GM15510 (cell line): ENCODE measurements around the gene LRRC61.

Source experiments
- POLR2A ChIP-seq: IDR thresholded peaks from 3 replicates; pipeline ENCODE4 v1.6.1; 2011; ENCODE audit warnings: borderline replicate concordance; ENCODE audit not compliant: insufficient read length; ENCODE audit errors: extremely low read depth

The LRRC61 gene

DNA sequence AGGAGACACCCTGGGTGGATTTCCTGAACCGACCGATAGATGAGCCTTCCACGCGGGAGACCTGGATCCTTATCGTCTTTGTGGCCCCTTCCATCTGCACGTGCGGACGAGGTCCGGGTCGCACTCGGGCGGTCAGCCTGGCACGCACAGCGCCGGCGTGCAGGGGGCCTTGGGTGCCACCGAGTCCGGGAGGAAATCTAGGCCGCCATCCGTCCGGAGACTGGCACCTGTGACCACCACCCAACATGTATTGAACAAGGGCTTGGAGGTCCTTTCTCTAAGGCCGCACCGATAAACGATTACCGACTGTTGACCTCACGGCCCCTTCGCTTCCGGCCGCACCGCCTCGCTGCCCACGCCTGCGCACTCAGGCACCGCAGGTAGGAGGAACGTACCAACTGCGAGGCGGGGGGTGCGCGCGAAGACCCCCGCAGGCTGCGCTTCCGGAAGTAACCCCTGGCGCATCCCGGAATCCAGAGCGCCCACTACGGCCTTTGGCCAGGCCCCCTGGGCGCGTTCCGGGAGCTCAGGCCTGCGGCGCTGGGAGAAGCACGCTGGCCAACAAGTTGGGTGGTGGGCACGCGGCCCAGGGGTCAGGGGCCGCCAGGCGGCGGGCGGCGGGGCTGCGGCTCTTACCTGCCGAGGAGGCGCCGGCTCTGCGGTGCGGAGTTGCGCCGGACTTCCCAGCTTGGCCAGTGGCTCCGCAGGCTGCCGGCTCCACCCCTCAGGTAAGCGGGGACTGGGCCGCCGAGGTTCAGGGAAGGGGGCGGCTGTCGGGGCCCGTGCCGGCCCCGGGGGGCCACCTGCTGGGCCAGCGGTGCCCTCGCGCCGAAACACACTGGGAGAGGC lies at the start of gene LRRC61, which contains the start of gene ACTR3C:
Gene LRRC61 (plus strand): TSS at position 523 of the 849 bp plus-strand sequence. CDS start 13,507 bp downstream, outside the sequence.
Gene ACTR3C (minus strand): TSS at position 713 of the 849 bp plus-strand sequence. CDS start 28,249 bp downstream, outside the sequence.
- TF ChIP-seq POLR2A: peak; percentile 72

GRCh38 chr7:150307129-150307528 lies 16.0 kb upstream of the LRRC61 start:
- TF ChIP-seq POLR2A: no peak

GRCh38 chr7:150307904-150308303 lies 15.3 kb upstream of the LRRC61 start:
- no peak for TF ChIP-seq POLR2A

GRCh38 chr7:150308575-150308974 lies 14.6 kb upstream of the LRRC61 start:
- TF ChIP-seq POLR2A: no peak

- TF ChIP-seq POLR2A: no peak
Observed at GRCh38 chr7:150311146-150311545, 12.0 kb upstream of the LRRC61 start.

DNA sequence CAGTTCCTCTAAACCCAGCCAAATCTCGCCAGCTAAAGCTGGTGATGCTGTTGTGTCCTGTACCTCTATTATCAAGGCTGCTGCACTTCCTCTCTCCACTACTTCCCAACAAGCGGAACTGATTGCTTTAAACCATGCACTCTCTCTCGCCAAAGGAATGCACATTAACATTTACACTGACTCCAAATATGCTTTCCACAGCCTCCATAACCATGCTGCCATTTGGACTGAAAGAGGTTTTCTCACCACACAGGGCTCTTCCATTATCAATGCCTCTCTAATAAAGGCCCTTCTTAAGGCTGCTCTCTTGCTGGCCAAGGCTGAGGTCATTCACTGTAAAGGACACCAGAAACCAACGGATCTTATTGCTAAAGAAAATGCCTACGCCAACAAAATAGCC lies 11.4 kb upstream of the LRRC61 start:
- TF ChIP-seq POLR2A: no peak

- TF ChIP-seq POLR2A: no peak
Observed at GRCh38 chr7:150313367-150313809, 9.8 kb upstream of the LRRC61 start.

- no peak for TF ChIP-seq POLR2A
Observed at GRCh38 chr7:150313870-150314269, 9.3 kb upstream of the LRRC61 start.

- TF ChIP-seq POLR2A: no peak
Observed at GRCh38 chr7:150314639-150315239, 8.4 kb upstream of the LRRC61 start.

- no peak for TF ChIP-seq POLR2A
Observed at GRCh38 chr7:150317748-150318444, 5.3 kb upstream of the LRRC61 start.

- no peak for TF ChIP-seq POLR2A
Observed at GRCh38 chr7:150321788-150322113, 1.4 kb upstream of the LRRC61 start.

DNA sequence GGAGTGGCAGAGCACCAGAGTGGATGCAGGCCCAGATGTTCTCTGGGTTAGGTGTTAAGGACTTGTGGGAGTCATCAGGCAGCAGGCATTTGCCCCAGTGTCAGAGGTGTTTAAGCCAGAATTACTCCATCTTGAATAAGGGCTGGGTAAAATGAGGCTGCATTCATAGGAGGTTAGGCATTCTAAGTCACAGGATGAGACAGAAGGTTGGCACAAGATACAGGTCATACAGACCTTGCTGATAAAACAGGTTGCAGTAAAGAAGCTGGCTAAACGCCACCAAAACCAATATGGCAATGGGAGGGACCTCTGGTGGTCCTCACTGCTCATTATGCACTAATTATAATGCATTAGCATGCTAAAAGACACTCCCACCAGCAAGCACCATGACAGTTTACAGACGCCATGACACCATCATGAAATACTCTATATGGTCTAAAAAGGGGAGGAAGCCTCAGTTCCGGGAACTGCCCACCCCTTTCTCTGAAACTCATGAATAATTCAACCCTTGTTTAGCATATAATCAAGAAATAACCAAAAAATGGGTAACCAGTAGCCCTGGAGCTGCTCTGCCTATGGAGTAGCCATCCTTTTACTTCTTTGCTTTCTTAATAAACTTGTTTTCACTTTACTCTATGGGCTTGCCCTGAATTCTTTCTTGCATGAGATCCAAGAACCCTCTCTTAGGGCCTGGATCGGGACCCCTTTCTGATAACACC lies 882 bp upstream of the LRRC61 start:
- no peak for TF ChIP-seq POLR2A

DNA sequence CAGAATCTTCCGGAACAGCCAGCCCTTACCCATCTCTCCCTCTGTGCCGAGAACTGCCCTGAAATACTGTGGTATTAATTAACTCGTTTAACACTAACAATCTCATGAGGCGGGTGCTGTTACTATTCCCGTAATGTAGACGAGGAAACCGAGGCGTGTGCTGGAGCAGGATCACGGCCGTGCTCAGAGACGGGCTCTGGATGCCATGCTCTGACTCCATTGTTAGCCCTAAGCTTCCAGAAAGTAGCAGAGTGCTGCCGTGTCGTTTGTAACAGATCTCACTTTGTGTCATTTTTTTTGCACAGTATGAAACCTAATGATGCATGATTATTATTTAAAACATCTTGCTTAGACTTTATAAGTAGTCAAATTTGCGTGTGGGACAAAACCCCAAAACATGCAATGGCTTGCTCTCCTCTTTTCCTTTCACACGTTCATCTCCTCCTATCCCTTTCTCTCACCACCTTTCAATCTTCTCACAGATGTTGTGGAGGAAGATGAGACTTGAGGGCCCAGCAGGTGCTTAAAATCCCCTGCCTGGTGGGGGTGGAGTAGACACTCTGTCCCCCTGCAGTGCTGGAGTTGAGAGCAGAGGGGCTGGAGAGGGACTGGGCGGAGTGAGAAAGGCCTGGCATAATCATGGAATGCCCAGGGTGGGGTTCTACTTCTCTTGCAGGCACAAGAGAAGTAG lies 672 bp downstream of the LRRC61 start:
- TF ChIP-seq POLR2A: no peak

DNA sequence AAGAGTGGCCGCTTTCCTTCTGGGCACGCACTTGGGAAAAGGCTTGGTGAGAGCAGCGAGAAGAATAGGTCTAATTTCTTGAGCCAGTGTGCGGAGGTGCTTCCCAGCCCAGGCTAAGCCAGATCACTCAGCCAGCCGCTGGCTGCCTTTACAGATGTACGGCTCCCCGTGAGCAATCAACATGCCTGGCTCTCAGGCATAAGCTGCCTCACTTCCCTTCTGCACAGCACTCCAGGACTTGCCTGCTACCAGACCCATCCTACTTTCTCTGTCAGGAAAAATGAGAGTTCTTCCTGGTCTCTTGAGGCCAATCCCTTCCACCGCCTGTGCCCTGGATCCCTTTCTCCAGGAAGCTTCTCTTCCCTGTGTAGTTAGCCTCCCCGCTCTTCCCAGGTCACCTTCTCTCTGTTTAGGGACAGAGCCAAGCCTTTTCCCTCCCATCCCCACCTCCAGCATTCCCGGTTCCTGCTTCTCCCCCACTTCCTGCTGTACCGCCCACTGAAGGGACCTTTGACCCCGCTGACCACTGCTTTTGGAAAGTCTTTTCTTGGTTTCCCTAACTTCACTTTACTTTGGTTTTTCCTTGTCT lies 1.3 kb downstream of the LRRC61 start:
- no peak for TF ChIP-seq POLR2A
